ENCODE results near the gene PRR27.

The PRR27 gene

GRCh38 chr4:70153937-70154336 lies at the start of gene PRR27:
Gene PRR27 (plus strand): TSS chr4:70154237. CDS start chr4:70154376, 139 bp downstream.
- no peak for ATAC-seq

- ATAC-seq: no peak
Observed at GRCh38 chr4:70110917-70111316, 43.1 kb upstream of the PRR27 start.

DNA sequence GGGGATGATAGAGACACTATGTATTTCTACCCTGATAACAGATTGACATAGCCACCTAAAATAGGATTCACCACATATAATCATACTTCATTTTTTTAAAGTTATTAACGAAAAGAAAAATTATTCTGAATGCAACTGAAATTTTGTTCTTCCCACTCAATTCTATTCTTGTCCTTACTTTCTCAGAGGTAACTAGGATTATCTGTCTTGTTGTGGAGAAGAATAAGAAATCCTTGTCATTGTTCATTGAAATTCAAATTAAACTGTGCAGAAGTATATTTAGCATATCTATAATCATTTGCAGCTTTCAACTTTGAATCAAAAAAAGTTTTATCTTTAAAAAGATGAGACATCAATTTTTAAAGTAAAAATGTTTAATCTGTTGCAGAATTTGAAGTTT lies 40.4 kb upstream of the PRR27 start:
- ATAC-seq: no peak

DNA sequence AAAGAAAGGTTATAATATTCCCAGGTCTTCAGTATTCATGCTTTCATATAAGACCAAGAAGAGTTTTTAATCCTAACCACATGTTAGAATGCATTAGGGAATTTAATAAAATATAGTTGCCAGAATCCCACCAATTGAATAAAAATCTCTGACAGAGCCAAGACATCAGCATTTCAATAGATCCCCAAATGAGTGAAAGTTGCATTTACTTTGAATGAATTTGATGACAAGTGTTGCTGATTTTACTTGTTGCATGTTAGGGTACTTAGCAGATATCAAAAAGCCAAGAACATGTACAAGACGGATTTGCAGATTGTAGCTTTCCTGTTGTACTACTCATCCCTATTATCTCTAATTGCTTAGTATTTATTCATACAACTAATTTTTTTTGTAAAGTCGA lies 39.9 kb upstream of the PRR27 start:
- no peak for ATAC-seq

DNA sequence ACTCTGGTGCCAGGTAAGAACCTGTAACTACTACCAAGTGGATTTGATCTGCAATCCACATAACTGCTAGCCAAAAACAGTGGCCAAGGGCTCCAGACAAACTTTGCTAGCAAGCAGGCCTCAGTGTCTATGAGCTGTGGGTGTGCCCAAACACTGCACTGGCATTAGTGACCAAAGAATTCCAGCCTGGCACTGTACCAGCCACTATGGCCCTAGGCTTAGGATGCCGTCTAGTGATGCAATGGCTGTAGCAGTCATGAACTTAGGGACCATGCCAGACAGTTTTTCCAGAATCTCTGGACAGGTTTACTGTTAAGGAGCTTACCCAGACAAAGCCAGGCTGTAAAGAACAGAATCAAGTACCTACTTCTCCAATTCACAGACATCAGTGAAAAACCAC lies 33.7 kb upstream of the PRR27 start:
- ATAC-seq: no peak

DNA sequence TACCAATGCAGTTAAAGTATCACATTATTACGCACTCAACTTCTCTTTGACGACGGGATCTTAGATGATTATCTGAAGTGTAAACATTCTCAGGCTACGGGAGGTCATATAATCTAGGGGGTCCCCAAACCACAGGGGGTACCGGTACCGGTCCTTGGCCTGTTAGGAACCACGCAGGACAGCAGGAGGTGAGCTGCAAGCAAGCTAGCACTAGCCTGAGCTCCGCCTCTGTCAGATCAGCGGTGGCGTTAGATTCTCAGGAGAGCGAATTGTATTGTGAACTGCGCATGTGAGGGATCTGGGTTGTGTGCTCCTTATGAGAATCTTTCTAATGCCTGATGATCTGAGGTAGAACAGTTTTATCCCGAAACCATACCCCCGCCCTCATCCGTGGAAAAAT lies 20.6 kb upstream of the PRR27 start:
- no peak for ATAC-seq

GRCh38 chr4:70138751-70139150 lies 15.3 kb upstream of the PRR27 start:
- ATAC-seq: no peak

DNA sequence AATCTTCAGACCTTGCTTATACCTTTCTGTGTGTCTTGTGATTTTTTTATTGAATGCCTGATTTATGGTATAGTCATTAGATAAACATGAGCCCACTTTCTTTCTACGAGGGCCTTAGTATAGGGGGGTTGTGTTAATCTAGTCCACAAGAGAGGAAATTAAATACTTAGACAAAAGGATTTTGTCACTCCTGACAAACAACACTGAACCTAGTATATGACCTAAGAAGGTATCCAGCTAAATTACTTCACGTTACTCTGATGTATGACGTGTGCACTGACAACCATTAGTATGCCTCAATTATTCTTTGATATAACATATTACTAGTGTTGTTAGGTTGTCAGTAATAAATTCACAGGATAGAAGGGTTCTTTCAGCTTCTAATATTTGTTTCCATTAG lies 2.8 kb upstream of the PRR27 start:
- ATAC-seq: no peak

DNA sequence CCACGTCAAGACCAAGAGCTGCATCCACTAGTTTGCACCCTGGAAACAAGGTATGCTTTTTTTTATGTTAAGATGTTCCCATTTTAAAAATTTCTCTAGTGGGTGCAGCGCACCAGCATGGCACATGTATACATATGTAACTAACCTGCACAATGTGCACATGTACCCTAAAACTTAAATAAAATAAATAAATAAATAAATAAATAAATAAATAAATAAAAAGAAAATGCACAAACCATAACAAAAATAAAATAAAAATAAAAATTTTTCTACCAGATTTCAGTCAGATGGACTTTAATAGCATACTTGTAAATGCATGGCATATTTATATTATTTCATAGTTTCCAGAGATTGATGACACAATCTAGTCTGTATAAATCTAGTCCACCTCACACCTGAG lies 1.9 kb upstream of the PRR27 start:
- ATAC-seq: no peak

- ATAC-seq: no peak
Observed at GRCh38 chr4:70158576-70158975, 4.5 kb downstream of the PRR27 start.

DNA sequence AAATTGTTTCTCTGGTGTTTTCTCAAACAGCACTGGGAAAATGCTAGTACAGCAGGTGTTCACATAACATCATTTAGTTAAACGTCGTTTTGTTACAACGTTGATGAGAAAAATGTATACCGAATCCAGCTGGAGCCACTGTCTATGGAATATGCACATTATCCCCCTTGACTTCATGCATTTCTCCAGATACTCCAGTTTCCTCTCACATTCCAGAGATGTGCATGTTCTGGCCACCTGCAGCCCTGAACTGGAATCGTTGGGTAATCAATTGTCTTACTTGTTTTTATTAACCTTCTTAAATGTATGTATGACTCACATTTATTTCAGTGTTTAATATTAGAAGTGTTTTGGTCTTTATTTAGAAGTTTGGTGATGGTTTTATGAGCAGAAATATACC lies 23.1 kb downstream of the PRR27 start:
- ATAC-seq: no peak

- no peak for ATAC-seq
Observed at GRCh38 chr4:70178075-70178660, 24.1 kb downstream of the PRR27 start.

GRCh38 chr4:70179811-70180210 lies 25.8 kb downstream of the PRR27 start:
- ATAC-seq: no peak

- ATAC-seq: no peak
Observed at GRCh38 chr4:70181864-70182263, 27.8 kb downstream of the PRR27 start.

DNA sequence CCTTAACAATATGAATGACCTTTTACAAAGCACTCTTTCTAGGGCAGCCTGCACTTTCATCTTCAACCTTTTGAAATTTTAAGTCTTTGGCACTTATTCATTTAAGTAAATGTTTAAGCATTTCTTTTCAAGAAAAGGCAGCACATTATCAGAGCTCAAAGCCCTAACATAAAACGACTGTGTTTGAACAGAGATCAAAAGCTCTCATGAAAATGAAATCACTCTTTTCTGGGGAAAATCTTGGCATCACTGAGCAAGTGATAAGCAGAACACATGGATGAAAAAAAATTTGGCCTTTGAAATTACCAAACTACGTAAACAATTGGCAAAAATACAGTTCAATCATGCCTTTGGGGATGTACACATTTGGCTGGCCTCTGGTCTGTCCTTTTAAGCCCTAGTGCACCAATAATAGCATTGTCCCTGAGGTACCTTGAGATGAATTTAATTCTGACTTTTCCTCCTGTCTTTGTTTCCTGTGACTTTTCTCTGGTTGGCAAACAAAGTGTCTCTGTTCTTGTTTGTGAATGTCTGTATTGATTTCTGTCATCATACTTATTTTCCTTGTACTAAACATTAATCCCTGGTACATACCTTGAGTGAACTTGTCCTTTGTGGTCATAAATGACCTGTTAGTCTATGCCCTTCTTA lies 28.6 kb downstream of the PRR27 start:
- ATAC-seq: no peak

DNA sequence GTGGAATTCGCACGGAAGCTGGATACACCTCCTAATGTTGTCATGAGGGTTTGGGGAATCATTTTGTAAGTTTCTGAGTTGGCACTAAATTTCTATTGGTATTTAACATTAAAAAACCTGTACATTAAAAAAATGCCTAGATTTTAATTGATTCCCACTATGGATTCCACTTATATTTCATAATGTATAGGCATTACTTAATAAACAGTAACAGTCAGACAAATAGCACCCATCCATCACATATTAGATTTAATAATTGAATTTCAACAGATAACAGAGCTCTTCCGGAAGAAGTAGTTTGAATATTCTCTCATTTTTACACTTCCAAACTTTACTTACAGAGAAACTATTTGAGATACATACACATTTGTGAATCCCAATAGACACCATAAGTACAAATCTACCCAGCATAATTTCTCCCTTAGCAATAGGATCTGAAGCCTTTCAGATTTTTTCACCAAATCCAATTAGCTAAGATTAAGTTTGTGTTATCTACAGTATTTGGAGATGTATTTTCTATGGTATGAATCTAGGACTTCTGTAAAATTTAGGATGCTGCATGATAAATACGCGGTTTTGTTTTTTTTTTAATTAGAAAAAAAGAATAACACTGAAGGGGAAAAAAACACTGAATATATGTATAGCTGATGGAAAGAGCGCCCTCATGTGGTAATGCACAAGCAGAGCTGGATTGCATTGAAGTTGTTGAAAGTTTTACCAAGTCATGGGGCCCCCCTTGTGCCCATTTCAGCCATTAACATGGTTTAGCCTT lies 29.3 kb downstream of the PRR27 start:
- ATAC-seq: no peak

DNA sequence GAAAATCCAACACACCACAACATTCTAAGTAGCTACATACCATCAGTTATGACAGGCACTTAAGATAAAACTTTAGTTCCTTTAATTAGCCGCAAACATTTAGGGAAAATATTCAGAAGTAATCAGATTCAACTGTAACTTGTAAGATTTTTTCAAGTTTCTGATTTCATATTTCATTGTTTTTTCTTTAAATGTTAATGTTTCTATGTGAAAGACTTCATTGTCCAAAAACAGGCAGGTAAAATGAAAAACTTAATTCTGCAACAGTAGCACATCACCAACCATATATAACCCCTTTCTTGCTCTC lies 29.9 kb downstream of the PRR27 start:
- ATAC-seq: no peak

DNA sequence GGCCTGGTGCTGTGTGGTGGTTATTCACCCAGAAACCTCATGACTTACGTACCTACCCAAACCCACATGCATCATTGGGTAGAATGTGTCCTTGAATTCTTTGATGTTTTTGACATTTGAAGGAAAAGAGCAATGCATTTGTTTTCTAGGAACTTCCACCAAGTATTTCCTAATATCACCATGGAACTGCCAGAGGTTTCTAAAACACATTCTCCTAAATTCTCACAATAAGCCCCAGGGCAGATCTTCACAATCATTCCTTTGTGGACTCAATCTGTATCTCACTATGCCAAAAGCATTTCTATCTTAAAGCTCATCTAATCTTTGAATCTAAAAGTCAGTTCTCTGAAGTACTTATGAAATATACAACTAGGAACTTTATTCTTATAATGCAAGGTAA lies 33.2 kb downstream of the PRR27 start:
- ATAC-seq: no peak

GRCh38 chr4:70190579-70190978 lies 36.5 kb downstream of the PRR27 start:
- no peak for ATAC-seq

GRCh38 chr4:70191647-70192046 lies 37.6 kb downstream of the PRR27 start:
- ATAC-seq: no peak

GRCh38 chr4:70192895-70193294 lies 38.9 kb downstream of the PRR27 start:
- ATAC-seq: no peak

- ATAC-seq: no peak
Observed at GRCh38 chr4:70195425-70195824, 41.4 kb downstream of the PRR27 start, which contains the start of gene ODAM. Gene ODAM (plus strand): TSS chr4:70195725. CDS start chr4:70196544, 819 bp downstream.

GRCh38 chr4:70196857-70197256 lies 42.8 kb downstream of the PRR27 start:
- ATAC-seq: no peak

DNA sequence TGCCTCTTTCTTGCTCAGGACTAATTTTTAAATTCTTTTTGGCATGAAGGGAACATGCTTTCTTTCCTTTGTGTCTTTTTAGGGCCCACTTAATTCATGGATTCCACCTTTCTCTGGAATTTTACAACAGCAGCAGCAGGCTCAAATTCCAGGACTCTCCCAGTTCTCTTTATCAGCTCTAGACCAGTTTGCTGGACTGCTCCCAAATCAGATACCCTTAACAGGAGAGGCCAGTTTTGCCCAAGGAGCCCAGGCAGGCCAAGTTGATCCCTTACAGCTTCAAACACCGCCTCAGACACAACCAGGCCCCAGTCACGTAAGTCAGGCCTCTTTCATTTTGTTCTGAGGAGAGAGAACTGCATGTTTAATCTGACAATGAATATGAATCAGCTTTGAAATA lies 43.8 kb downstream of the PRR27 start:
- no peak for ATAC-seq
